HCT116 (cell line): ENCODE results near the gene PAX2.

Experiments
- EZH2 ChIP-seq: fragments of 200-600 bp; sonication (generic); IDR thresholded peaks from 2 replicates; pipeline ENCODE4 v1.6.1; 2017; ENCODE audit warnings: antibody characterized with exemption, mixed run types
- EZH2phosphoT487 ChIP-seq: fragments of 200-600 bp; IDR thresholded peaks from 2 replicates; pipeline ENCODE4 v1.6.1; 2018; ENCODE audit warnings: antibody characterized with exemption, borderline replicate concordance
- POLR2AphosphoS5 ChIP-seq: IDR thresholded peaks from 2 replicates; pipeline ENCODE4 v1.6.1; 2011; ENCODE audit warnings: mild to moderate bottlenecking, low read depth, low read length, moderate library complexity
- ZFX ChIP-seq: fragments of 450-650 bp; IDR thresholded peaks from 2 replicates; pipeline ENCODE4 v1.6.1; 2017
- TF ChIP-seq, protein P1 (sequence below), 3 experiments: fragments of 200-600 bp in 1 of 3; sonication (generic) in 1 of 3; IDR thresholded peaks in 2 of 3; conservative IDR thresholded peaks in 1 of 3; 2 replicates each; pipeline ENCODE4 v1.5.1; 2012 to 2017; ENCODE audit warnings: low read depth in 2 of 3, low read length in 2 of 3, antibody characterized with exemption in 1 of 3, borderline replicate concordance in 1 of 3, control low read depth in 1 of 3, mild to moderate bottlenecking in 1 of 3, mixed read lengths in 1 of 3, mixed run types in 1 of 3, moderate library complexity in 1 of 3; ENCODE audit not compliant: insufficient read depth in 1 of 3

DNA sequence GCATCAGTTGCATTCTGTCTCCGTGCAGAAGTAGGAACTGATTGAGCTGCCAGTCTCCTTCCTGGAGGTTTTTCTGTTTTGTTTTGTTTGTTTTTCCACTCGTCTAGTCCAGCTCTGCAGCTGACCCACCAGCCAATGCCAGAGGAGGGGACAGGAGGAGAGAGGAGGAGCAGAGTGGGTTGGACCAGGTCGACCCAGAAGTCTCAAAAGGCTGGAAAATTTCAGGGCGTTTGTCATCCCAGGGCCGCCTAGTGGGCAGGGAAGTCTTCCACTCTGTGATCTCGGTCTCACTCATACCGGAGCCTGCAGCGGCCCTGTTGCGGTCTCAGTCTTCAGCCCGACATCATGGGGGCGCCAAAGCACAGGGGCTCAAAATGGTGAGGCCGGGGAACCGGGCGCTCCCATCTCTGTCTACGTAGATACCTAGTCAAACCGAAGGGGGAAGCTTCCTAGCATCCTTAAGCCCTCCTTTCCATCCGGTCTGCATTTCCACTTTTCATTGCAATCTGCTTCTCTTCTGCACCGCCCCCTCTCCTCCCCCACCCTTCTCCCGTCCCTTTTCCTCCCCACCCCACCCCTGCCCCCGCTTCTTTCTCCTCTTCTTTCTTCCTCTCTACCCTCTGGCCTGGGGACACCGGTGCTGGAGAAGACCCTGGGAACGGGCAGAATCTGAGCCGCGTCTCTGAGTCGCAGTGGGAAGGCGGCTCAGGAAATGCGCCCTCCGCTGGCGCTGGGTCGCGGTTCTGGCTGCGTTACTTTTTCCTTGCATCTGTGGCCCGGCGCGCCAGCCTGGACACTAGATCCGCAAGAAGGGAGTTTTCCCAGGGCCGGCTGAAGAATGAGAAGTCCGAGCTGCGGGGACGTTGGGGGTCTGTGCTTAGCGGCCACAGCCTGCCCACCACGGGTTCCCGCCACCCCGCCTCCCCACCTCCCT, 16.2 kb upstream of the PAX2 start:
- peak; percentile 37; the same call in 1 of the 2 replicates for TF ChIP-seq POLR2AphosphoS5
- TF ChIP-seq EZH2 = no peak
- TF ChIP-seq, protein P1, sequence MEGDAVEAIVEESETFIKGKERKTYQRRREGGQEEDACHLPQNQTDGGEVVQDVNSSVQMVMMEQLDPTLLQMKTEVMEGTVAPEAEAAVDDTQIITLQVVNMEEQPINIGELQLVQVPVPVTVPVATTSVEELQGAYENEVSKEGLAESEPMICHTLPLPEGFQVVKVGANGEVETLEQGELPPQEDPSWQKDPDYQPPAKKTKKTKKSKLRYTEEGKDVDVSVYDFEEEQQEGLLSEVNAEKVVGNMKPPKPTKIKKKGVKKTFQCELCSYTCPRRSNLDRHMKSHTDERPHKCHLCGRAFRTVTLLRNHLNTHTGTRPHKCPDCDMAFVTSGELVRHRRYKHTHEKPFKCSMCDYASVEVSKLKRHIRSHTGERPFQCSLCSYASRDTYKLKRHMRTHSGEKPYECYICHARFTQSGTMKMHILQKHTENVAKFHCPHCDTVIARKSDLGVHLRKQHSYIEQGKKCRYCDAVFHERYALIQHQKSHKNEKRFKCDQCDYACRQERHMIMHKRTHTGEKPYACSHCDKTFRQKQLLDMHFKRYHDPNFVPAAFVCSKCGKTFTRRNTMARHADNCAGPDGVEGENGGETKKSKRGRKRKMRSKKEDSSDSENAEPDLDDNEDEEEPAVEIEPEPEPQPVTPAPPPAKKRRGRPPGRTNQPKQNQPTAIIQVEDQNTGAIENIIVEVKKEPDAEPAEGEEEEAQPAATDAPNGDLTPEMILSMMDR (IDR thresholded peaks at IDR 0.05 in 2 of 3, conservative IDR thresholded peaks at IDR 0.05 in 1 of 3; ENCODE audit: borderline replicate concordance in 1 of 3, insufficient read depth in 1 of 3, low read depth in 2 of 3, low read length in 2 of 3) = peak; percentile 61 to 93 (median 82)
- TF ChIP-seq ZFX = no peak
- TF ChIP-seq EZH2phosphoT487 = no peak
